Stimulated activated naive CD4-positive, alpha-beta T cell (primary cell): Measurements from ENCODE around the gene NUDCD3.

Experiments
- DNase-seq, 6 experiments: peaks; one replicate each; lab custom pipeline; 2025; lab: John Stamatoyannopoulos, UW

Gene NUDCD3

GRCh38 chr7:44398953-44399574 lies 91.4 kb downstream of the NUDCD3 start:
- no peak for DNase-seq

DNA sequence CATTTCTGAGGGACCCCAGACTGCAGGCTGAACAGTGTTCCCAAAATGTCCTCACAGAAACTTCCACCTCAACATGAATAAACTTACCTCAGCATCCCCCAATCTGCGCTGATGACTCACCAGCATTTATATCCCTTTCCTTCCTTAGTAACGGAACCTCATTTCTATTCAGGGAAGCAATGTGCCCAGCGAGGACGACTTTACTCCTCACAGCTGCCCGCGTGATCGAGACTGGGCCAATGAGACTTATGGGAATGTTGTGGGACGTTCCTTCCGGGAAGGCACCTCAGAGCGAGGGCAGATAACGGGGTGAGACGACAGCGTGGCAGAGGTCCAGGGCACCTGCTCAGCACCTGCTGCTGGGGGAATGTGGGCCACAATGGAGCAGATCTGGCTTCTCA lies 91.9 kb downstream of the NUDCD3 start:
- no peak for DNase-seq

DNA sequence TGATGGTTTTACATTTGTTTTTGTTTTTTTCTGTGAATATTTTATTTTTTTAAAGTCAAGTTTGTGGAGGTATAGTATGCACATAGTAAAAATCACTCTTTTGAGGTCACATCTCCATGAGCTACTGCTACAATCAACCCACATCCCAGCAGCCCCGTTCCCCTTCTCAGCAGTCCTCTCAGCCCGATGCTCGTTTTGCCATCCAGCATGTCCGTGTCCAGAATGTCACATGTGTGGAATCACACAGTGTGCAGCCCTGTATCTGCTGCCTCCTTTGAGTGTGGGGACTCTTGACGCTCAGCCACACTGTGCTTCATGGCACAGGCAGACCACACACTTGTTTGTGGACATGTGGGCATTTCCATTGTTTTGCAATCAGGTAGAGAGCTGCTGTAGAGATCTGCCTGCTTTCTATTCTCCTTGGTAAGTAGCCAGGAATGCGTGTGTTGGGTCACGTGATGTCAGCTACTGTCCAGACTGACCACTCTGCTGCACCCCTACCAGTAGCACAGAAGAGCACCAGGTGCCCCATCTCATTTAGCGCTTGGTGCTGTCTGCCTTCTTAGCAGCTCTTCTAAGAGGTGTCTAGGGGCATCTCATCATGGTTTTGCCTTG lies 93.4 kb downstream of the NUDCD3 start:
- no peak for DNase-seq

GRCh38 chr7:44396496-44396895 lies 94.0 kb downstream of the NUDCD3 start:
- no peak for DNase-seq

GRCh38 chr7:44395067-44395466 lies 95.4 kb downstream of the NUDCD3 start:
- DNase-seq: no peak

DNA sequence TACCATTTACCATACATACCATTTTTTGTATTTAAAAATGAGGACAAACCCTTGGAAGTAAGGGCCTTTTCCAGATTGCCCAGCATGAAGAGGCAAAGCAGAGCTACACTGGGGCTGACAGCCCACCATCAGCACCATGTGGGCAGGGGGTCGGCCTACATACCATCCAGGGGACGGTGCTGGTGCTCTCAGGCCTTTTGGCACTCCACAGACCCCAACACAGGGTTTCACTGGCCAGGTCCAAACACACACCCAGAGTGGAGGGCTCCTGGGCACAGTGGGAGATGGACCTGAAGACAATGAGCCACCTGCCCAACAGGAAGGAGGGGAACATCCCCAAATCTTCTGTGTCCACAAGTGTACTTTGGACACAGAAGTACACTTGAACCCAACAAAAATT lies 95.8 kb downstream of the NUDCD3 start:
- no peak for DNase-seq

DNA sequence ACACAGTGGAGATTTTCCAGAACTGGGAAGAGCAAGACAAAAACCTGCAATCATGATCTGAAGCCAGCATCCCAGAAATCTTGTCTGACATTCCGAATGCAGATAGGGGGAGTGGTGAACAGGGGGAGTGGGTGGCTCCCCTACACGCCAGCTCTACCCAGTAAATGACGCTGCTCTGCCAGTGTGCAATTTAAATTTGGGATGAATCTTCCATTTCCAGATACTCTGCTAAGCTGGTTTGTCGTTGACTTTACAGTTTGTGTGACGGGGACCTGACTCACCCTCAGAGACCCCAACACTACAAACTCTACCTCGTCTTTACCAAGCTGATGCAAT lies 96.4 kb downstream of the NUDCD3 start:
- DNase-seq: no peak

- no peak for DNase-seq
These were observed 97.0 kb downstream of the NUDCD3 start for GRCh38 chr7:44393238-44394111.

DNA sequence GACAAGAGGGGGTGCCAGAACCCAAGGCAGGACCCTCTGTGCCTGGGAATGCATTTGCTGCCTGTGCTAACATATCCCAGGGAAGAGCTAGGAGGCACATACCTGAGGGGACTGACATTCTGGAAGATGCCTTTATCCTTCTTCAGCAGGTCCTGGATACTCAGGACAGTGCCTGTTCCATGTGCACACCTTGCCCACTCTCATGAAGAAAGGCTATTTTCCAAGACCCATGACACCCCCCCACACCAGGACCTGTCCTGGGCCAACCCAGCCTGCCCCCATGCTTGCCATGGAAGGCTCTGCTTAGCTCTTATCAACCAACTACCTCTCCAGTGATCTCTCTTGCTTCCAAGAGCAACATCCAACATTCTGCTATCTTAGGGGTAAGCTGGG lies 97.8 kb downstream of the NUDCD3 start:
- no peak for DNase-seq

DNA sequence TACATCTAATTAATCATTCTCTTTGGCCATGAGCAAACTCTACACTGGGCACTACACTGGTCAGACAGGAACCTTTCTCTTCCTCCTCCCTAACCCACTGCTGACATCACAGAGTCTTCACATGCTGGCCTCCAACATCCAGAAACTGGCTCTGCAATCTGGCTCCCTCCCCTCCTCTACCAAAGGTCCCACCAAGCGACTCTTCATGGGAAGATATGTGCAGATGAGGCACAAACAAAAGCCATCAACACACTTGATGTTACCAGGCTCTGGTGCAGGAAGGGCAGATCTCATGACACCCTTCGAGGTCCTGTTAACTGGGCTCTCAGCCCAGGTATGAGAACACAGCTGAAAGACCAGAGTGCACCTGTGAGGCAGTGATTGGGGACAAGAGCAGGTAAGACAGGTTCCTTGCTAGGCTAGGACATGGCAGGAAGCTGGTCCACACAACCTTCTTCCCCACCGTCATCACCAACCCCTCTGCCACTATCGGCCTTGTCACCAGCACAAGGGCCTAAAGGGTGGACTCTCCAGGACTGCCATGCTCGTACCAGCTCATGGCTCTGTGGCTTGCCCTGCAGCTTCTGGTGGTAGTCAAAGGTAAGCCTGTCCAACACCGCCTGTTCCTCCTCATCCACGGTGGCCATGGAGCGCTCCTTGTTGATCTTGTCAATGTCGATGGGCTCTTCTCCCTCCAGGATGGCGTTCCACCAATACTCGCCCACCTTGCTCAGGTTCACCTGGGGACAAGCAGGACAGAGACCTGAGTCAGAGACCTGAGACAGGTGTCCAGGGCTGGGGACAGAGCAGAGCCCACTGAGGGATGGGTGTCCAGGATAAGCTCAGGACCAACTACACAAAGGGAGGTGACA lies 98.5 kb downstream of the NUDCD3 start:
- no peak for DNase-seq

GRCh38 chr7:44391171-44391570 lies 99.3 kb downstream of the NUDCD3 start:
- no peak for DNase-seq

GRCh38 chr7:44390701-44391100 lies 99.8 kb downstream of the NUDCD3 start:
- no peak for DNase-seq

DNA sequence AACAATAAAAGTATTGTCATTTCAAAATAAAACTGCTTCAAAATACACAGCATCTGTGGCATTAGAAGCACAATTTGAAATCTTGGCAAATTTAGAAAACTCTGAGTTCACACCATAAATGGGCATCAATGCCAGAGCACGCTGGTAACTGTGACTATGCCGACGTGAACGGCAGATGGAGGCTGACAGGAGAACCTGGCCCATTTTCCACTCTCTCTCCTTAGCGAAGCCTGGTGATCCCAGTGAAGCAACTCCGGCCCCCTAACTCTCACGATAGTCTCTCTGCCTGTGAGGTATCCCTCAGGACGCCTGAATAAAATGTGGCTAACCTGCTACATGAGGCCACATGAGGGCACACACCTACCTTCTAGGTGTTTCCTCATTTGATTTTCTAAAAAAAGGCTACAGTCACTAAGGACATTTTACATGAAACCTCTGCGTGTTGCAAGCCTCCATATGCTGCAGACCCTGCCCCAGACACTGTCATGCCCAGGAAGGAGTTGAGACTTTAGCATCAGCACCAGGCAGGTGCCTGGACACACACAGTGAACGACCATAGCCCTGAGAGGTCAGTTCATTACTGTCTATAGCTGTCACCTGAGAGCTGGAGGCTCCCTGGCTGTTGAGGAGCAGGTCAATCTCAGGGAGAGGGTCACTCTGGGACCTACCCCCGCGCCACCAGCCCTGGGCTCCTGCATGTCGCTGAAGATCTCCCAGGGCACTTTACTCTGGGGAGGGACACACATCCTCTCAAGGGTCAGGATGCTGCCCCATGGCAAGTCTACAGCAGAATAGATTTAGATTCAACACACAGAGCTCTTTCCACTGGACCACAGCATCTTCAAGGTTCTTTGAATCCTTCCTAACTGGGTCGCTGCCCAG lies 102.1 kb downstream of the NUDCD3 start:
- no peak for DNase-seq

DNA sequence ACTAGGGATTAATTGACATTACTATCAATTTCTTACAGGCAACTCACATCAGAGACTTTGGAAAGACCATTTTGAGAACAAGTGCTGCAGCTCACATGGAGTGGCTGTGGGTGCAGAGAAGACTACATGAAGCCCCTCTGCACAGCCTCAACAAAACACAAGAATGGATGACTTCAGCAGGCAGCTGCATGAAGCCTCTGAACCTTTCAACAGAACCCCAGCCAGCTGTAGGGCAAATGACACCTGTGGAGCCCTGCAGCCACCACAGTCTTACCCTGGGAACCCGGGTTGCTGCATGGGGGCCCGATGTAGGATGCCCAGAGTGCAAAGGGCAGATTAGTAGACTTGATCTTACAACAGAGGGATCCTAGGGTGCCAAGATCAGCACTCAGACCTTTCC lies 103.1 kb downstream of the NUDCD3 start:
- DNase-seq: no peak

DNA sequence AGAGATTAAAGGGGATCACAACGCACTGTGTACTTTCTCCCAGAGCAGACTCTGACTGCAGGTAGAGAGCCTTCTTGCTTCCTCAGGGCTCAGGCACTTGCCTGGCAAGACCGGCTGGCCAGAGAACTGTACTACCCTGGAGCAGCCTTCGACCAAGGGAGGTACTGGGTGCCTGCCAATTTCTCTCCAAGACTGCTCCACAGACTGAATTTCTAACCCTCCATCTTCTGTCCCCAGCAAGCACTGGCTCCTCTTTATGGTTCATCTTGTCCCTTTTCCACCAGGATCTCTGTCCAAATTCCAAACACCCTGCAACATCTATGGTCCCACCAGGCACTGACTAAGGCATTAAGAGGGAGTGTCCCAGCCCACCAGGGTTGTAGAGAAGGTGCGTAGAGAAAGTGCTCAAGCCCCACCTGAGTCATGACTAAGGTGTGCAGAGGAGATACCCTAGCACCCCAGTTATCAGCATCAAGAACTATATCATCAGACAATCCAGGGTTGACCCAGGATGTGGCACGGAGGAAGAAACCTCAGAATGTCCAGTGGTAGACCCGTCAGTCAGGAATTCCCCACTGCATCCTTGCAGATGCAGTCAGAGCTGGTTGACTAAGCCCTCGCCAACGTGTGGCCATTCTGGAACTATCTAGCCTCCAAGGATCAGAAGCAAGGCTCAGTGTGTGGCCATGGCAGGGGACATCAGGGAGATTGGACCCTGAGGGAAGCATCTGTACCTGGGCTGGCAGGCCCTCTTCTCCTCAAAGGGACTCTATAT lies 104.1 kb downstream of the NUDCD3 start:
- no peak for DNase-seq

- DNase-seq: no peak
These were observed 104.9 kb downstream of the NUDCD3 start for GRCh38 chr7:44385434-44386138.

GRCh38 chr7:44384586-44385433 lies 105.6 kb downstream of the NUDCD3 start:
- DNase-seq: no peak

DNA sequence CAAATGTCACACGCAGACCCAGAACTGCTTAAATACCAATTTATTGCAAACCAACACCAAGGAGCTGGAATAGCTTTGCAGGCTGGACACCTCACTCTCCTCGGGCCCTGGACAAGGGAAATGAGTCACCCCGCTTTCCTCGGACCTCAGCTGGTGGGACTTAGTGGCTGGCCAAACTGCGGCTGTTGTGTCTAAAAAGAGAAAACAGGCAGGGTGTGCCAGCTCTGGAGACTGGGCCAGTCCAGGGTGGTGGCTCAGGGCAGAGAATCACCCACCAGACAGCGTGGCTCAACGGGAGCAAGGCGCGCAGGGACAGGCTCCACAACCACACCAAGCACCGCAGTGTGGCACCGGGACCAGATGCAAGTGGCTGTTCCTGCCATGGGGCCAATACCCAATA lies 106.9 kb downstream of the NUDCD3 start:
- no peak for DNase-seq
